ENCODE data around the gene HAND2. TPM values are rescaled to one million over a fixed set of nuclear protein-coding genes. Genes with fewer than 3 reads are reported as not detected.

The HAND2 gene
- total RNA-seq, 1 donor, result 1.8 TPM

GRCh38 chr4:173526027-173526482 is 4.0 kb downstream of the HAND2 start:
- H3K4me3 ChIP-seq (ENCODE audit: insufficient read depth, low read length), result no peak overlapping the region
- no peak overlapping the region for H3K4me2 ChIP-seq (ENCODE audit: insufficient read depth, low read length)
- no peaks in the 10 kb centered on the region for H3K9me3 ChIP-seq (ENCODE audit: low read depth, low read length)
- no peaks in the 10 kb centered on the region for H4K20me1 ChIP-seq (ENCODE audit: insufficient read depth, low read length)
- peaks cover 15% of the 10 kb centered on the region for H3K4me1 ChIP-seq (ENCODE audit: insufficient read depth, low read length)
- H3K36me3 ChIP-seq (ENCODE audit: insufficient read depth, low read length), result no peaks in the 10 kb centered on the region
- H3K27me3 ChIP-seq (ENCODE audit: insufficient read depth, low read length), result peaks cover 36% of the 10 kb centered on the region
- no peak overlapping the region for H3K27ac ChIP-seq (ENCODE audit: low read depth, low read length)
- no peaks in the 10 kb centered on the region for H3K79me2 ChIP-seq (ENCODE audit: insufficient read depth, low read length)
- DNase-seq (ENCODE audit: insufficient read length, low spot score, missing footprints), result peak; percentile 76
- no peak for TF ChIP-seq CTCF (IDR thresholded peaks at IDR 0.05; ENCODE audit: extremely low read depth, low read depth, low read length)
- H2AFZ ChIP-seq (ENCODE audit: low read length), result no peak overlapping the region

DNA sequence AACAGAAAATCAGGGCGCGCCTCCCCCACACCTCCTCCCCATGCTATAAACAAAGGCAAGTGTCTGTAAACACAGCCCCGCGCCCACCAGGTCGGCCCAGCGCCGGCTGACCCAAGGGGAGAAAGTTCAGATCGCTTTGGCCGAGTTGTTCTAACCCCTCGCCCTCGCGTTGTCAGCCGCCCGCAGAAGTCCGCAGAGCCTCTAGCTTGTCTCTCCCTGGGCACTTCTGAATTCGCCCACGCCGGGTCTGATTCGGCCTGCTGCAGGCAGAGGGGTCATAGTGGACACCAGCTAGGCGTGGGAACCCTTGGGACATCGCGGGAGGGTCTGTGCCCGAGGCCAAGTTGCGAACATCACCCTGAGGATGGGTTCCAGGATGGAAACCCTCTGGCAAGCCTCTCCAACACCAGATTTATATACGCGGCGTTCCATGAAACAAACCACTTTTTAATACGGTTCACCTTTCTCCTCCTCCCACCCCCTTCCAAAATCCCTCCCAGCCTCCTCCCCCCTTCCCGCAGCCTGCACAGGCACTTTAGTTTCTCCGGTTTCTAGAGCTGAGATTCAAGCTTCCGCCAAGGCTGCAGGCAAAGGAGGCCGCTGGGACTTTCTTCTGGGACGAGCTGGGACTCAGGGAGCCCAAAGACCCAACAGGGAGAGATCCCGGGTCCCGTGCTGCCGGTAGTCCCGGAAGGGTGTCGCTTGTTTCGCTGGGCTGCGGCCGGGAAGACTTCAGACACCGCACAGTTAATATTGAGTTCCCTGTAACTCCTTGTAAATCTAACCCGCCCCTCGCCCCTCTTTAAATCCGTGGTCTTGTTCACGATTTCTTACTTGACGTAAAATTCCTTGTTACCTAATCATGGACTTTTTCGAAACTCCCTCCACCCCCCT is 4.7 kb downstream of the HAND2 start:
- Histone ChIP-seq H3K4me1 (ENCODE audit: insufficient read depth, low read length) (peaks cover 10% of the 10 kb centered on the region), H3K79me2 (ENCODE audit: insufficient read depth, low read length) (no peaks in the 10 kb centered on the region), H3K4me3 (ENCODE audit: insufficient read depth, low read length) (no peak overlapping the region), H3K9me3 (ENCODE audit: low read depth, low read length) (no peaks in the 10 kb centered on the region), H3K36me3 (ENCODE audit: insufficient read depth, low read length) (no peaks in the 10 kb centered on the region), H4K20me1 (ENCODE audit: insufficient read depth, low read length) (no peaks in the 10 kb centered on the region), H3K4me2 (ENCODE audit: insufficient read depth, low read length) (no peak overlapping the region), H3K27ac (ENCODE audit: low read depth, low read length) (no peak overlapping the region), H3K27me3 (ENCODE audit: insufficient read depth, low read length) (peaks cover 29% of the 10 kb centered on the region), H2AFZ (ENCODE audit: low read length) (no peak overlapping the region)
- peak; percentile 90 for DNase-seq (ENCODE audit: insufficient read length, low spot score, missing footprints)
- TF ChIP-seq CTCF (IDR thresholded peaks at IDR 0.05; ENCODE audit: extremely low read depth, low read depth, low read length), result no peak

GRCh38 chr4:173524218-173525117 is 5.6 kb downstream of the HAND2 start:
- H3K79me2 ChIP-seq (ENCODE audit: insufficient read depth, low read length), result no peaks in the 10 kb centered on the region
- H4K20me1 ChIP-seq (ENCODE audit: insufficient read depth, low read length), result no peaks in the 10 kb centered on the region
- H3K4me1 ChIP-seq (ENCODE audit: insufficient read depth, low read length), result peaks cover 9% of the 10 kb centered on the region
- no peaks in the 10 kb centered on the region for H3K9me3 ChIP-seq (ENCODE audit: low read depth, low read length)
- H3K27ac ChIP-seq (ENCODE audit: low read depth, low read length), result no peak overlapping the region
- no peak overlapping the region for H3K4me2 ChIP-seq (ENCODE audit: insufficient read depth, low read length)
- peaks cover 23% of the 10 kb centered on the region for H3K27me3 ChIP-seq (ENCODE audit: insufficient read depth, low read length)
- no peak overlapping the region for H2AFZ ChIP-seq (ENCODE audit: low read length)
- DNase-seq (ENCODE audit: insufficient read length, low spot score, missing footprints), result no peak
- no peaks in the 10 kb centered on the region for H3K36me3 ChIP-seq (ENCODE audit: insufficient read depth, low read length)
- no peak for TF ChIP-seq CTCF (IDR thresholded peaks at IDR 0.05; ENCODE audit: extremely low read depth, low read depth, low read length)
- H3K4me3 ChIP-seq (ENCODE audit: insufficient read depth, low read length), result no peak overlapping the region
